Measurements from ENCODE around the gene SDHA. TPM values are rescaled to one million over a fixed set of nuclear protein-coding genes. Genes with fewer than 3 reads are reported as not detected.

SDHA gene
- total and polyA plus RNA-seq, 2 of the 13 experiments (the other 11 are each of a cell fraction or from before 2014, with no cell fraction given) = 185 to 240 TPM

DNA sequence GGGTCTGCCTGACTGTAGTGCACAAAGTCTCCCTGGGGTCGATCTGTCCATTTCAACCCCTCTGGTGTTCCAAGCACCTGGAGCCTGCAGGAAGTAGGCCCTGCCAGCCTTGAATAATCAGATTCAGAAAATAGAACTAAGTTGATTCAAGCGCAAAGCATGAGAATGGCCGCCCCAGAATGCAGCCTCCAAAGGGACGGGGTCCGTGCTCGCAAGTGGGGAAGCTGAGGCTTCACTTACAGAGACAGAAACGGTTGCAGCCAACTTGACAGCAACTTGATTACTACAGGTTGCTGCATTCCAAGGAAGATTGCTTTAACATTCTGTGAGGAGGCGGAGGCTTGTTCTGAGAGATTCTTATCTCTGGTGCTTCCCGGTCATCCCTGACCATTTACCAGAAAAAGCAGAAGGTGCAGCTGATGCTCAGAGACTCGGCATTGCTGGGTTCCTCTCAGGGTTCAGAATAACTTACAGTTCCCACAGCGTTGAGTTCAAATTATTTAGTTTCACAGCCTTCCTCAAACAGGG lies 41.8 kb upstream of the SDHA start (continued):
- TF ChIP-seq, protein P1, sequence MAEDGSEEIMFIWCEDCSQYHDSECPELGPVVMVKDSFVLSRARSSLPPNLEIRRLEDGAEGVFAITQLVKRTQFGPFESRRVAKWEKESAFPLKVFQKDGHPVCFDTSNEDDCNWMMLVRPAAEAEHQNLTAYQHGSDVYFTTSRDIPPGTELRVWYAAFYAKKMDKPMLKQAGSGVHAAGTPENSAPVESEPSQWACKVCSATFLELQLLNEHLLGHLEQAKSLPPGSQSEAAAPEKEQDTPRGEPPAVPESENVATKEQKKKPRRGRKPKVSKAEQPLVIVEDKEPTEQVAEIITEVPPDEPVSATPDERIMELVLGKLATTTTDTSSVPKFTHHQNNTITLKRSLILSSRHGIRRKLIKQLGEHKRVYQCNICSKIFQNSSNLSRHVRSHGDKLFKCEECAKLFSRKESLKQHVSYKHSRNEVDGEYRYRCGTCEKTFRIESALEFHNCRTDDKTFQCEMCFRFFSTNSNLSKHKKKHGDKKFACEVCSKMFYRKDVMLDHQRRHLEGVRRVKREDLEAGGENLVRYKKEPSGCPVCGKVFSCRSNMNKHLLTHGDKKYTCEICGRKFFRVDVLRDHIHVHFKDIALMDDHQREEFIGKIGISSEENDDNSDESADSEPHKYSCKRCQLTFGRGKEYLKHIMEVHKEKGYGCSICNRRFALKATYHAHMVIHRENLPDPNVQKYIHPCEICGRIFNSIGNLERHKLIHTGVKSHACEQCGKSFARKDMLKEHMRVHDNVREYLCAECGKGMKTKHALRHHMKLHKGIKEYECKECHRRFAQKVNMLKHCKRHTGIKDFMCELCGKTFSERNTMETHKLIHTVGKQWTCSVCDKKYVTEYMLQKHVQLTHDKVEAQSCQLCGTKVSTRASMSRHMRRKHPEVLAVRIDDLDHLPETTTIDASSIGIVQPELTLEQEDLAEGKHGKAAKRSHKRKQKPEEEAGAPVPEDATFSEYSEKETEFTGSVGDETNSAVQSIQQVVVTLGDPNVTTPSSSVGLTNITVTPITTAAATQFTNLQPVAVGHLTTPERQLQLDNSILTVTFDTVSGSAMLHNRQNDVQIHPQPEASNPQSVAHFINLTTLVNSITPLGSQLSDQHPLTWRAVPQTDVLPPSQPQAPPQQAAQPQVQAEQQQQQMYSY (CRISPR knock-in tag; IDR thresholded peaks at IDR 0.05) = no peak
- TF ChIP-seq ZNF468 (CRISPR knock-in tag; IDR thresholded peaks at IDR 0.05) (no peak), ZNF260 (CRISPR knock-in tag; IDR thresholded peaks at IDR 0.05; ENCODE audit: borderline replicate concordance, low read depth) (no peak), HDAC2 (CRISPR knock-in tag; IDR thresholded peaks at IDR 0.05) (no peak), AHR (CRISPR knock-in tag; IDR thresholded peaks at IDR 0.05) (no peak), PAF1 (CRISPR knock-in tag; IDR thresholded peaks at IDR 0.05) (no peak), ZNF749 (CRISPR knock-in tag; IDR thresholded peaks at IDR 0.05; ENCODE audit: borderline replicate concordance) (no peak), SYNCRIP (IDR thresholded peaks at IDR 0.05; ENCODE audit: insufficient read depth, low read depth, low read length) (no peak), NFYB (CRISPR knock-in tag; IDR thresholded peaks at IDR 0.05) (no peak), ZNF556 (CRISPR knock-in tag; IDR thresholded peaks at IDR 0.05; ENCODE audit: borderline replicate concordance) (no peak), KLF15 (CRISPR knock-in tag; IDR thresholded peaks at IDR 0.05; ENCODE audit: borderline replicate concordance) (no peak)
- TF ChIP-seq, protein P2, sequence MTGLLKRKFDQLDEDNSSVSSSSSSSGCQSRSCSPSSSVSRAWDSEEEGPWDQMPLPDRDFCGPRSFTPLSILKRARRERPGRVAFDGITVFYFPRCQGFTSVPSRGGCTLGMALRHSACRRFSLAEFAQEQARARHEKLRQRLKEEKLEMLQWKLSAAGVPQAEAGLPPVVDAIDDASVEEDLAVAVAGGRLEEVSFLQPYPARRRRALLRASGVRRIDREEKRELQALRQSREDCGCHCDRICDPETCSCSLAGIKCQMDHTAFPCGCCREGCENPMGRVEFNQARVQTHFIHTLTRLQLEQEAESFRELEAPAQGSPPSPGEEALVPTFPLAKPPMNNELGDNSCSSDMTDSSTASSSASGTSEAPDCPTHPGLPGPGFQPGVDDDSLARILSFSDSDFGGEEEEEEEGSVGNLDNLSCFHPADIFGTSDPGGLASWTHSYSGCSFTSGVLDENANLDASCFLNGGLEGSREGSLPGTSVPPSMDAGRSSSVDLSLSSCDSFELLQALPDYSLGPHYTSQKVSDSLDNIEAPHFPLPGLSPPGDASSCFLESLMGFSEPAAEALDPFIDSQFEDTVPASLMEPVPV (CRISPR knock-in tag; IDR thresholded peaks at IDR 0.05) = no peak
